SK-N-SH (cell line): ENCODE results near the gene LEPR. TPM values are rescaled to one million over a fixed set of nuclear protein-coding genes. Genes with fewer than 3 reads are reported as not detected.

Experiments used
- CTCF ChIA-PET: fragments of 300-600, 350-600 bp; formaldehyde crosslinking; extraction: SDS; loops from one replicate; lab custom pipeline; 2021; lab: Yijun Ruan, JAX
- POLR2A ChIA-PET: fragments of 350-600 bp; sonication (Branson Sonifier 250); formaldehyde crosslinking; extraction: SDS; loops from one replicate; lab custom pipeline; 2020; ENCODE audit warnings: antibody characterized with exemption, inconsistent platforms; lab: Yijun Ruan, JAX
- DNase-seq: peaks from one replicate; pipeline ENCODE4 v3.0.0; 2012
- H2AFZ ChIP-seq: fragments of 200-600 bp; sonication (generic); 2 replicates; pipeline ENCODE4 v1.8.1; 2016; ENCODE audit warnings: antibody characterized with exemption, mild to moderate bottlenecking, low read depth
- H3F3A ChIP-seq: fragments of 200-600 bp; sonication (generic); replicated peaks from 2 replicates; pipeline ENCODE3; 2016; ENCODE audit warnings: antibody characterized with exemption, mild to moderate bottlenecking; ENCODE audit not compliant: insufficient read depth
- H3K27ac ChIP-seq, 2 experiments: fragments of 200-500 bp in 1 of 2; fragments of 200-600 bp in 1 of 2; sonication (Bioruptor generic) in 1 of 2; sonication (generic), shearing (Covaris generic) in 1 of 2; 2 replicates each; pipeline versions ENCODE4 v1.5.1 to v1.6.1; 2014 to 2016; ENCODE audit warnings: low read depth in 2 of 2, inconsistent platforms in 1 of 2, low read length in 1 of 2, mild to moderate bottlenecking in 1 of 2, mixed read lengths in 1 of 2
- H3K27me3 ChIP-seq: fragments of 200-600 bp; sonication (generic), shearing (Covaris generic); 2 replicates; pipeline ENCODE4 v1.6.1; 2016; ENCODE audit warnings: mixed run types; ENCODE audit not compliant: insufficient read depth
- H3K36me3 ChIP-seq, 2 experiments: fragments of 200-500 bp in 1 of 2; fragments of 200-600 bp in 1 of 2; sonication (Bioruptor generic) in 1 of 2; sonication (generic) in 1 of 2; replicated peaks in 1 of 2; 2 replicates each; pipeline versions ENCODE3 to v1.5.1; 2014 to 2016; ENCODE audit warnings: low read length in 1 of 2, mild to moderate bottlenecking in 1 of 2; ENCODE audit not compliant: insufficient read depth in 2 of 2, control insufficient read depth in 1 of 2
- H3K4me1 ChIP-seq, 2 experiments: fragments of 200-500 bp in 1 of 2; fragments of 200-600 bp in 1 of 2; sonication (Bioruptor generic) in 1 of 2; sonication (generic), shearing (Covaris generic) in 1 of 2; 2 replicates each; pipeline versions ENCODE4 v1.5.1 to v1.6.1; 2014 to 2016; ENCODE audit warnings: low read depth in 1 of 2, low read length in 1 of 2, mixed run types in 1 of 2; ENCODE audit not compliant: insufficient read depth in 2 of 2, control insufficient read depth in 1 of 2
- H3K4me2 ChIP-seq: fragments of 200-600 bp; sonication (generic), shearing (Covaris generic); 2 replicates; pipeline ENCODE4 v1.6.1; 2017; ENCODE audit warnings: mixed run types
- H3K4me3 ChIP-seq, 2 experiments: fragments of 200-500 bp in 1 of 2; fragments of 200-600 bp in 1 of 2; sonication (Bioruptor generic) in 1 of 2; sonication (generic), shearing (Covaris generic) in 1 of 2; 2 replicates each; pipeline versions ENCODE4 v1.5.1 to v1.8.1; 2014 to 2016; ENCODE audit warnings: low read depth in 2 of 2, inconsistent platforms in 1 of 2, low read length in 1 of 2, mild to moderate bottlenecking in 1 of 2, mixed read lengths in 1 of 2, moderate library complexity in 1 of 2
- H3K79me2 ChIP-seq: fragments of 200-600 bp; sonication (generic); 2 replicates; pipeline ENCODE4 v1.8.1; 2017; ENCODE audit warnings: mild to moderate bottlenecking; ENCODE audit not compliant: insufficient read depth
- H3K9ac ChIP-seq: fragments of 200-600 bp; sonication (generic); 2 replicates; pipeline ENCODE4 v1.6.1; 2017; ENCODE audit warnings: mixed run types
- H3K9me2 ChIP-seq: fragments of 200-600 bp; sonication (generic); 2 replicates; pipeline ENCODE4 v1.6.1; 2017; ENCODE audit warnings: mixed run types
- H3K9me3 ChIP-seq: fragments of 200-600 bp; sonication (generic); 2 replicates; pipeline ENCODE4 v1.6.1; 2017; ENCODE audit warnings: mixed run types, mild to moderate bottlenecking, moderate library complexity
- H4K20me1 ChIP-seq: fragments of 200-600 bp; sonication (generic); 2 replicates; pipeline ENCODE4 v1.6.1; 2017; ENCODE audit warnings: mild to moderate bottlenecking, mixed run types; ENCODE audit not compliant: insufficient read depth
- EP300 ChIP-seq, 2 experiments: IDR thresholded peaks; 2 replicates each; pipeline versions ENCODE4 v1.4.0 to v1.6.1; 2012; ENCODE audit warnings: borderline replicate concordance in 1 of 2, low read depth in 1 of 2, low read length in 1 of 2
- FOSL2 ChIP-seq: IDR thresholded peaks from 2 replicates; pipeline ENCODE4 v1.4.0; 2012; ENCODE audit warnings: low read depth, mild to moderate bottlenecking, moderate library complexity, borderline replicate concordance
- JUND ChIP-seq: IDR thresholded peaks from 2 replicates; pipeline ENCODE4 v1.4.0; 2012
- MEF2A ChIP-seq: IDR thresholded peaks from 2 replicates; pipeline ENCODE4 v1.4.0; 2012; ENCODE audit warnings: low read depth, borderline replicate concordance
- NFIC ChIP-seq: IDR thresholded peaks from 2 replicates; pipeline ENCODE4 v1.4.0; 2012; ENCODE audit warnings: borderline replicate concordance
- POLR2AphosphoS5 ChIP-seq: IDR thresholded peaks from 2 replicates; pipeline ENCODE4 v1.6.1; 2012; ENCODE audit warnings: low read depth, low read length
- RCOR1 ChIP-seq: fragments of 150-350 bp; IDR thresholded peaks from 2 replicates; pipeline ENCODE4 v1.6.1; 2017; ENCODE audit warnings: antibody characterized with exemption, low read length
- RFX5 ChIP-seq: IDR thresholded peaks from 2 replicates; pipeline ENCODE4 v1.6.1; 2012; ENCODE audit warnings: mild to moderate bottlenecking, improper control_type of control experiment, low read length
- RXRA ChIP-seq: IDR thresholded peaks from 2 replicates; pipeline ENCODE4 v1.4.0; 2012; ENCODE audit warnings: low read depth, mild to moderate bottlenecking, borderline replicate concordance
- TCF12 ChIP-seq: IDR thresholded peaks from 2 replicates; pipeline ENCODE4 v1.4.0; 2012
- TEAD4 ChIP-seq: IDR thresholded peaks from 2 replicates; pipeline ENCODE4 v1.4.0; 2012; ENCODE audit warnings: mild to moderate bottlenecking, borderline replicate concordance; ENCODE audit not compliant: insufficient read depth
- WGBS: methylation state at CpG from one replicate; pipeline ENCODE4 v1.1.6; 2017; ENCODE audit warnings: low lambda C conversion rate; 5-methylcytosine and 5-hydroxymethylcytosine counted together
- polyA plus RNA-seq, 3 experiments: library from polyadenylated mRNA; depleted of rRNA; stranded (reverse); fragments of >200 nt; gene quantifications; 2 replicates each; pipeline ENCODE4 v1.2.3, GENCODE V29; 2012
- TF ChIP-seq, protein P1 (sequence below): IDR thresholded peaks from 2 replicates; pipeline ENCODE4; 2012
- TF ChIP-seq, protein P2 (sequence below): IDR thresholded peaks from 2 replicates; pipeline ENCODE4 v1.6.1; 2012; ENCODE audit warnings: mild to moderate bottlenecking, low read depth, low read length, moderate library complexity

Gene LEPR
- polyA plus RNA-seq, 1 of the 3 experiments (the other 2 are of a cell fraction), result 2.3 TPM

DNA sequence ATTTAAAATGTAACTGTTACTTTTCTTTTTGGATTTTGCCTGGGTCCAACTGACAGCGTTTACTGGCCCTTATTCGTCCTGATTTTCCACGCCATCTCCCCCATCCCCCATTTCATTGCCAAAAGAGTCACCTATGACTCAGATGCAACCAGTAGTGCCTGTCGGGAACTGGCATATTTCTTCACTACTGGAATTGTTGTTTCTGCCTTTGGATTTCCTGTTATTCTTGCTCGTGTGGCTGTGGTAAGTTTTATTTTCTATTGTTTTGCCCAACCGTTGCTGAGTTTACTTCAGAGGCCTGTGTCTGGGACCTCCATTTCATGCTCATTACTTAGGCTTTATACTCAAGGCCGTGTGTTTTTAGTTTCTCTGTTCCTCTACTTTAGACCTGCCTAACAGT lies 9.3 kb downstream of the LEPR start:
- peaks cover 0 to 23% of the 10 kb centered on the region in 2 experiments; a peak in 3 of 4 replicates for H3K4me1 ChIP-seq
- H2AFZ ChIP-seq, result no peak overlapping the region
- no peaks in the 10 kb centered on the region for H3K9me3 ChIP-seq
- WGBS, result 46% methylated on average over 7 of the region's 7 CpGs
- TF ChIP-seq FOSL2 (peak; percentile 84), POLR2AphosphoS5 (peak; percentile 35; the same call in 1 of the 2 replicates), RFX5 (no peak), TEAD4 (no peak), JUND (peak; percentile 83), MEF2A (peak; percentile 38; the same call in 1 of the 2 replicates), TCF12 (peak; percentile 66), RCOR1 (no peak), NFIC (peak; percentile 59), RXRA (0 out of 2 replicates have a peak, but pooled peaks have one; percentile 22), EP300 (IDR thresholded peaks at IDR 0.05; ENCODE audit: borderline replicate concordance in 1 of 2, low read depth in 1 of 2, low read length in 1 of 2) (peak in 1 of 2 experiments; percentile 47; a peak in 1 of 4 replicates)
- TF ChIP-seq, protein P1, sequence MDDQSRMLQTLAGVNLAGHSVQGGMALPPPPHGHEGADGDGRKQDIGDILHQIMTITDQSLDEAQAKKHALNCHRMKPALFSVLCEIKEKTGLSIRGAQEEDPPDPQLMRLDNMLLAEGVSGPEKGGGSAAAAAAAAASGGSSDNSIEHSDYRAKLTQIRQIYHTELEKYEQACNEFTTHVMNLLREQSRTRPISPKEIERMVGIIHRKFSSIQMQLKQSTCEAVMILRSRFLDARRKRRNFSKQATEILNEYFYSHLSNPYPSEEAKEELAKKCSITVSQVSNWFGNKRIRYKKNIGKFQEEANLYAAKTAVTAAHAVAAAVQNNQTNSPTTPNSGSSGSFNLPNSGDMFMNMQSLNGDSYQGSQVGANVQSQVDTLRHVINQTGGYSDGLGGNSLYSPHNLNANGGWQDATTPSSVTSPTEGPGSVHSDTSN, result peak; percentile 34; the same call in 1 of the 2 replicates
- TF ChIP-seq, protein P2, sequence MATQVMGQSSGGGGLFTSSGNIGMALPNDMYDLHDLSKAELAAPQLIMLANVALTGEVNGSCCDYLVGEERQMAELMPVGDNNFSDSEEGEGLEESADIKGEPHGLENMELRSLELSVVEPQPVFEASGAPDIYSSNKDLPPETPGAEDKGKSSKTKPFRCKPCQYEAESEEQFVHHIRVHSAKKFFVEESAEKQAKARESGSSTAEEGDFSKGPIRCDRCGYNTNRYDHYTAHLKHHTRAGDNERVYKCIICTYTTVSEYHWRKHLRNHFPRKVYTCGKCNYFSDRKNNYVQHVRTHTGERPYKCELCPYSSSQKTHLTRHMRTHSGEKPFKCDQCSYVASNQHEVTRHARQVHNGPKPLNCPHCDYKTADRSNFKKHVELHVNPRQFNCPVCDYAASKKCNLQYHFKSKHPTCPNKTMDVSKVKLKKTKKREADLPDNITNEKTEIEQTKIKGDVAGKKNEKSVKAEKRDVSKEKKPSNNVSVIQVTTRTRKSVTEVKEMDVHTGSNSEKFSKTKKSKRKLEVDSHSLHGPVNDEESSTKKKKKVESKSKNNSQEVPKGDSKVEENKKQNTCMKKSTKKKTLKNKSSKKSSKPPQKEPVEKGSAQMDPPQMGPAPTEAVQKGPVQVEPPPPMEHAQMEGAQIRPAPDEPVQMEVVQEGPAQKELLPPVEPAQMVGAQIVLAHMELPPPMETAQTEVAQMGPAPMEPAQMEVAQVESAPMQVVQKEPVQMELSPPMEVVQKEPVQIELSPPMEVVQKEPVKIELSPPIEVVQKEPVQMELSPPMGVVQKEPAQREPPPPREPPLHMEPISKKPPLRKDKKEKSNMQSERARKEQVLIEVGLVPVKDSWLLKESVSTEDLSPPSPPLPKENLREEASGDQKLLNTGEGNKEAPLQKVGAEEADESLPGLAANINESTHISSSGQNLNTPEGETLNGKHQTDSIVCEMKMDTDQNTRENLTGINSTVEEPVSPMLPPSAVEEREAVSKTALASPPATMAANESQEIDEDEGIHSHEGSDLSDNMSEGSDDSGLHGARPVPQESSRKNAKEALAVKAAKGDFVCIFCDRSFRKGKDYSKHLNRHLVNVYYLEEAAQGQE, result 0 out of 2 replicates have a peak, but pooled peaks have one; percentile 23
- H3K27me3 ChIP-seq, result no peaks in the 10 kb centered on the region
- peaks cover 9% of the 10 kb centered on the region for H3F3A ChIP-seq
- peaks cover 59 to 73% of the 10 kb centered on the region in 2 experiments for H3K36me3 ChIP-seq
- H3K79me2 ChIP-seq, result peaks cover 31% of the 10 kb centered on the region
- POLR2A ChIA-PET, result no interaction called here
- DNase-seq, result no peak
- CTCF ChIA-PET, result interaction anchor here (1.0 to 13.6 kb wide), 8 partner anchors 10 to 366 kb away, joined by 3 to 175 read pairs (median 7); no protein-coding TSS in a partner anchor
- peak overlapping the region; percentile 32 for H3K4me2 ChIP-seq
- H3K4me3 ChIP-seq, result 0 out of 4 replicates have a peak overlapping the region, but pooled peaks of 1 of the 2 experiments have one; percentile 5
- no peaks in the 10 kb centered on the region for H3K9me2 ChIP-seq
- H4K20me1 ChIP-seq, result peaks cover 16% of the 10 kb centered on the region; the same call in 1 of the 2 replicates
- peak overlapping the region; percentile 58 to 77; a peak in 3 of 4 replicates for H3K27ac ChIP-seq
- peak overlapping the region; percentile 44 for H3K9ac ChIP-seq
